Adrenal gland (tissue), 12 donors: ENCODE results near the gene MAGI1. TPM values are rescaled to one million over a fixed set of nuclear protein-coding genes. Genes with fewer than 3 reads are reported as not detected.

Experiments
- DNase-seq, 7 donors: peaks; one replicate each; pipeline ENCODE4 v3.0.0-alpha.2; 2019 to 2020
- H3K27ac ChIP-seq, 5 donors: fragments of 200-600 bp; sonication (generic) in 4 of 5; 1 replicate in 3 of 5; 2 replicates in 2 of 5; pipeline versions ENCODE4 v1.5.1 to v1.8.0; 2016 to 2020; ENCODE audit warnings: mild to moderate bottlenecking in 1 of 5
- H3K27me3 ChIP-seq: fragments of 200-600 bp; 2 replicates; pipeline ENCODE4 v1.8.0; 2021
- H3K36me3 ChIP-seq, 2 donors: fragments of 200-600 bp; replicated peaks in 1 of 2; 1 replicate in 1 of 2; 2 replicates in 1 of 2; pipeline versions ENCODE4 v1.5.1 to v1.8.0; 2018 to 2022
- H3K4me1 ChIP-seq, 2 donors: fragments of 200-600 bp; replicated peaks in 1 of 2; 1 replicate in 1 of 2; 2 replicates in 1 of 2; pipeline versions ENCODE4 v1.5.1 to v1.8.0; 2018 to 2021
- H3K4me3 ChIP-seq, 4 donors: fragments of 200-600 bp; sonication (generic) in 3 of 4; one replicate each; pipeline ENCODE4 v1.5.1; 2016 to 2018
- H3K9me3 ChIP-seq, 3 donors: fragments of 200-600 bp; sonication (generic) in 1 of 3; replicated peaks in 1 of 3; 1 replicate in 2 of 3; 2 replicates in 1 of 3; pipeline versions ENCODE4 v1.5.1 to v1.8.0; 2016 to 2021
- CTCF ChIP-seq, 6 experiments: fragments of 450-650 bp in 4 of 6; fragments of 200-600 bp in 2 of 6; sonication (generic) in 1 of 6; IDR thresholded peaks; 1 replicate in 5 of 6; 2 replicates in 1 of 6; pipeline versions ENCODE4 v1.5.1 to v1.8.0; 2016 to 2021; ENCODE audit warnings: antibody characterized with exemption in 6 of 6, mild to moderate bottlenecking in 2 of 6, moderate library complexity in 1 of 6
- POLR2A ChIP-seq, 2 donors: fragments of 450-650 bp; IDR thresholded peaks; one replicate each; pipeline ENCODE4 v1.6.1; 2017; ENCODE audit warnings: antibody characterized with exemption in 2 of 2, mild to moderate bottlenecking in 2 of 2, moderate library complexity in 1 of 2
- WGBS, 4 donors: extraction: QIAGEN DNeasy Blood & Tissue Kit in 2 of 4; methylation state at CpG; one replicate each; pipeline versions ENCODE4 v1.1.5 to v1.1.7; 2013 to 2017; 5-methylcytosine and 5-hydroxymethylcytosine counted together
- intact Hi-C, 2 donors: fragments of 100-400 bp; cut with DNase I; formaldehyde crosslinking; loops; one replicate each; pipeline versions ENCODE4 v1.14.1 to v1.15.0; 2022 to 2023
- polyA plus RNA-seq, 3 donors: library from polyadenylated mRNA; stranded (reverse); fragments of 200-250 nt in 2 of 3; fragments of 350-450 nt in 1 of 3; fragmentation: Illumina TruSeq in 1 of 3; extraction: RNeasy Lipid Tissue Mini Kit (QIAGEN cat#74804) in 1 of 3; gene quantifications; one replicate each; pipeline ENCODE4 v1.2.3, GENCODE V29; 2013 to 2014
- total RNA-seq, 9 donors: library from RNA; depleted of rRNA in 4 of 9; stranded (reverse); fragments of >200 nt in 4 of 9; fragments of 120-200 nt in 1 of 9; fragmentation: NEBNext Ultra II Directional in 1 of 9; extraction: Animal tissue kit (Norgen Biotek cat#: 25700) in 1 of 9; gene quantifications; one replicate each; pipeline versions ENCODE4 v1.1.0 to v1.2.4, GENCODE V29; 2013 to 2023
- donor health status: healthy with polysubstance abuse.
- donor health status: Bipolar disorder and iron deficiency.
- donor health status: DM: yes; HTN: yes; CAD: no.
- donor health status: DM: no; HTN: no; CAD: no.
- donor health status: DM: no; HTN: no; CAD: no.
- donor health status: DM: yes; HTN: yes; CAD: no.

MAGI1 gene
- total and polyA plus RNA-seq, 12 donors, result 4.8 to 31.6 (median 18.5) TPM

DNA sequence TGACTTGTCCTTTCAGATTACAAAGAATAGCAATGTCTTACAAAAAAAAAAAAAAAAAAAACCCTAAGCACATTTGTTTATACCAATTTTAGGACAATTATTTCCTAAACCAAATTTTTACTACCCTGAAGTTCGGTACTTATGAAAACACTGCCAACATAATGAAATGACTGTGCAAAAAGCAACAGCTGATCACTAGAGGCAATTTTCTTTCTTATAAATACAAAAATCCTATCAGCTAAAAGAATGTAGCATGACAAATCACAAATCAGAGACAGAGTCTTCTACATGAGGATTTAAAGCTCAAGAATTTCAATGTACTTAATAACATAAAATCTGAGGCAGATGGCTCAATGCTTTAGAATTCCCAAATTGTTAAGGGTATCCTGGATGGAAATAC lies 191.8 kb downstream of the MAGI1 start:
- TF ChIP-seq POLR2A (IDR thresholded peaks at IDR 0.05) (no peak), CTCF (IDR thresholded peaks at IDR 0.05) (no peak)
- Histone ChIP-seq H3K36me3 (no peaks in the 10 kb centered on the region), H3K9me3 (no peaks in the 10 kb centered on the region), H3K4me1 (peaks cover 0 to 9% of the 10 kb centered on the region in 2 donors), H3K27ac (no peak overlapping the region), H3K4me3 (no peak overlapping the region), H3K27me3 (no peaks in the 10 kb centered on the region)
- intact Hi-C loops, result no loop called here
- WGBS, 4 donors, result 65 to 93% (median 73%) methylated on average over 1 of the region's 1 CpG
- DNase-seq, result no peak

DNA sequence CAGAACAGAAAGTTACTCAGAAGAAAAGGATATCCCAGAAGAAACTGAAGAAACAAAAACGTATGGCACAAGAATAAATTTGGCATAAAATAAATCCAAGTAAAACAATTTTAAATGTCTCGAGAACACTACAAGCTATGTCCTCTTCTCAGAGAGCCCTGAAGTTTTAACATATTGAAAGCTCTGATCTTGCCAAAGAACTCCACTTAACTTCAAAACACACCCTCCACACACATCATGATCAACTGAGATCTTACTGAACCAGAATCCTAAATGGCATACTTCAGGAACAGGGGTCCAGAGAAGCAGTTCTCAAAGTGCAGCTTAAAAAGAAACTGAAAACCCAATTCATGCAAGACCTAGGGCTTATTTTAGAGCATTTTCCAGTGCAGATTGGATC lies 194.3 kb downstream of the MAGI1 start:
- peaks cover 0 to 9% of the 10 kb centered on the region in 2 donors for H3K4me1 ChIP-seq
- no peak for DNase-seq
- no peak overlapping the region for H3K4me3 ChIP-seq
- TF ChIP-seq POLR2A (IDR thresholded peaks at IDR 0.05) (no peak), CTCF (IDR thresholded peaks at IDR 0.05) (no peak)
- WGBS, 4 donors, result 82 to 89% (median 85%) methylated on average over 2 of the region's 2 CpGs
- H3K27me3 ChIP-seq, result no peaks in the 10 kb centered on the region
- intact Hi-C loops, result no loop called here
- no peaks in the 10 kb centered on the region for H3K36me3 ChIP-seq
- H3K9me3 ChIP-seq, result no peaks in the 10 kb centered on the region
- H3K27ac ChIP-seq, result no peak overlapping the region

- H3K9me3 ChIP-seq, result no peaks in the 10 kb centered on the region
- no peaks in the 10 kb centered on the region for H3K27me3 ChIP-seq
- peaks cover 0 to 9% of the 10 kb centered on the region in 2 donors for H3K4me1 ChIP-seq
- no peak overlapping the region for H3K27ac ChIP-seq
- intact Hi-C loops, result no loop called here
- no peak overlapping the region for H3K4me3 ChIP-seq
- H3K36me3 ChIP-seq, result no peaks in the 10 kb centered on the region
- DNase-seq, result no peak
- 93 to 100% (median 95%) methylated on average over 1 of the region's 1 CpG for WGBS, 4 donors
- no peak for TF ChIP-seq POLR2A (IDR thresholded peaks at IDR 0.05)
- TF ChIP-seq CTCF (IDR thresholded peaks at IDR 0.05), result no peak
These were observed 195.0 kb downstream of the MAGI1 start for GRCh38 chr3:65843732-65844131.

GRCh38 chr3:65837604-65838003 lies 201.1 kb downstream of the MAGI1 start:
- Histone ChIP-seq H3K36me3 (no peaks in the 10 kb centered on the region), H3K4me3 (no peak overlapping the region), H3K27ac (no peak overlapping the region), H3K27me3 (no peaks in the 10 kb centered on the region), H3K9me3 (no peaks in the 10 kb centered on the region), H3K4me1 (peaks cover 0 to 7% of the 10 kb centered on the region in 2 donors)
- intact Hi-C loops, result no loop called here
- 65 to 80% (median 71%) methylated on average over 4 of the region's 4 CpGs for WGBS, 4 donors
- no peak for DNase-seq
- no peak for TF ChIP-seq POLR2A (IDR thresholded peaks at IDR 0.05)
- TF ChIP-seq CTCF (IDR thresholded peaks at IDR 0.05), result no peak
